Mesendoderm (in vitro differentiated cells): Measurements from ENCODE around the gene INVS.
A peak's percentile ranks its signal among the peaks of the same experiment; 100 is the strongest.
"Not testable (repeated sequence)": the region's sequence is repeated elsewhere in the genome, so short reads cannot be mapped to it uniquely, and the experiment has no call there.

Experiments used
- DNase-seq: peaks from one replicate; pipeline ENCODE4 v3.0.0; 2013
- H2AK5ac ChIP-seq: 2 replicates; pipeline ENCODE4 v1.6.1; 2013; ENCODE audit warnings: low read length, inconsistent platforms
- H2BK120ac ChIP-seq: 2 replicates; pipeline ENCODE4 v1.6.1; 2013; ENCODE audit warnings: low read depth, mild to moderate bottlenecking, low read length, moderate library complexity, mixed read lengths
- H2BK15ac ChIP-seq: replicated peaks from 2 replicates; pipeline ENCODE4 v1.6.1; 2013; ENCODE audit warnings: low read depth, mild to moderate bottlenecking, moderate library complexity
- H2BK5ac ChIP-seq: 2 replicates; pipeline ENCODE4 v1.6.1; 2013; ENCODE audit warnings: low read length, inconsistent platforms
- H3K18ac ChIP-seq: 2 replicates; pipeline ENCODE4 v1.6.1; 2013; ENCODE audit warnings: mild to moderate bottlenecking, low read length, mixed read lengths
- H3K23ac ChIP-seq: one replicate; pipeline ENCODE4 v1.6.1; 2013; ENCODE audit warnings: low read length
- H3K27ac ChIP-seq: 2 replicates; pipeline ENCODE4 v1.5.1; 2013; ENCODE audit warnings: low read depth, mild to moderate bottlenecking, inconsistent platforms, low read length, moderate library complexity
- H3K27me3 ChIP-seq: 2 replicates; pipeline ENCODE4 v1.6.1; 2013; ENCODE audit warnings: low read length, control low read depth, mild to moderate bottlenecking, inconsistent platforms; ENCODE audit not compliant: insufficient read depth, poor library complexity
- H3K36me3 ChIP-seq: 2 replicates; pipeline ENCODE4 v1.6.1; 2013; ENCODE audit warnings: low read length, inconsistent platforms; ENCODE audit not compliant: control insufficient read depth, insufficient read depth
- H3K4ac ChIP-seq: one replicate; pipeline ENCODE4 v1.6.1; 2013; ENCODE audit warnings: low read depth, mild to moderate bottlenecking, low read length, moderate library complexity
- H3K4me1 ChIP-seq: 2 replicates; pipeline ENCODE4 v1.6.1; 2013; ENCODE audit warnings: low read depth, low read length, inconsistent platforms; ENCODE audit not compliant: control insufficient read depth
- H3K4me2 ChIP-seq: 2 replicates; pipeline ENCODE4 v1.6.1; 2013; ENCODE audit warnings: low read length
- H3K4me3 ChIP-seq: 2 replicates; pipeline ENCODE4 v1.5.1; 2013; ENCODE audit warnings: mild to moderate bottlenecking, low read length
- H3K56ac ChIP-seq: one replicate; pipeline ENCODE4 v1.6.1; 2013; ENCODE audit warnings: low read length
- H3K79me1 ChIP-seq: 2 replicates; pipeline ENCODE4 v1.6.1; 2013; ENCODE audit warnings: low read length, inconsistent platforms
- H3K79me2 ChIP-seq: 2 replicates; pipeline ENCODE4 v1.6.1; 2013; ENCODE audit warnings: mild to moderate bottlenecking, low read length; ENCODE audit not compliant: control insufficient read depth, insufficient read depth
- H3K9ac ChIP-seq: 2 replicates; pipeline ENCODE4 v1.6.1; 2013; ENCODE audit warnings: low read length, inconsistent platforms
- H4K5ac ChIP-seq: one replicate; pipeline ENCODE4 v1.6.1; 2013; ENCODE audit warnings: low read length
- H4K8ac ChIP-seq: one replicate; pipeline ENCODE4 v1.6.1; 2013; ENCODE audit warnings: low read depth, mild to moderate bottlenecking, control low read depth, low read length, moderate library complexity
- WGBS: extraction: QIAGEN DNeasy Blood & Tissue Kit; methylation state at CpG from one replicate; pipeline ENCODE4 v1.1.7; 2013; ENCODE audit warnings: low lambda C conversion rate, missing lambda C conversion rate; ENCODE audit not compliant: insufficient coverage; ENCODE audit errors: extremely low coverage; 5-methylcytosine and 5-hydroxymethylcytosine counted together

The INVS gene

GRCh38 chr9:100067990-100068389 is 31.1 kb upstream of the INVS start:
- not testable (repeated sequence) for H3K4me2 ChIP-seq, H3K79me2 ChIP-seq, H3K23ac ChIP-seq, H2BK15ac ChIP-seq, H2BK120ac ChIP-seq, H3K27me3 ChIP-seq, H4K5ac ChIP-seq, H2AK5ac ChIP-seq, H3K79me1 ChIP-seq, H3K4me3 ChIP-seq, H3K4ac ChIP-seq, H2BK5ac ChIP-seq, H4K8ac ChIP-seq, H3K56ac ChIP-seq, DNase-seq, H3K4me1 ChIP-seq, H3K27ac ChIP-seq, H3K36me3 ChIP-seq, H3K18ac ChIP-seq, H3K9ac ChIP-seq
- WGBS: no CpG with 5 or more reads among the region's 30 CpGs

- H3K4me2 ChIP-seq, H2BK120ac ChIP-seq, H3K4me1 ChIP-seq, H3K23ac ChIP-seq, H3K18ac ChIP-seq, H3K9ac ChIP-seq, H4K8ac ChIP-seq, H3K79me1 ChIP-seq, H4K5ac ChIP-seq, H3K4me3 ChIP-seq, DNase-seq, H2BK5ac ChIP-seq, H3K36me3 ChIP-seq, H3K56ac ChIP-seq, H3K4ac ChIP-seq, H3K27ac ChIP-seq, H2BK15ac ChIP-seq, H2AK5ac ChIP-seq, H3K79me2 ChIP-seq, H3K27me3 ChIP-seq: not testable (repeated sequence)
- WGBS: no CpG with 5 or more reads among the region's 3 CpGs
Measured at GRCh38 chr9:100069068-100069467, 30.0 kb upstream of the INVS start.

GRCh38 chr9:100070104-100071041 is 28.7 kb upstream of the INVS start:
- WGBS: no CpG with 5 or more reads among the region's 2 CpGs
- Histone ChIP-seq H3K27me3 (no peaks in the 10 kb centered on the region), H3K4me3 (no peak overlapping the region), H4K5ac (no peak overlapping the region), H3K4ac (no peak overlapping the region), H3K56ac (no peak overlapping the region), H4K8ac (no peak overlapping the region), H3K4me2 (no peak overlapping the region), H3K79me1 (peaks cover 2% of the 10 kb centered on the region), H2AK5ac (no peak overlapping the region), H3K23ac (no peak overlapping the region), H3K27ac (no peak overlapping the region), H3K9ac (no peak overlapping the region), H3K18ac (no peak overlapping the region), H2BK5ac (no peak overlapping the region), H3K4me1 (no peaks in the 10 kb centered on the region), H2BK120ac (no peak overlapping the region), H2BK15ac (no peak overlapping the region), H3K79me2 (no peaks in the 10 kb centered on the region), H3K36me3 (no peaks in the 10 kb centered on the region)
- peak; percentile 26 for DNase-seq

- H3K79me1 ChIP-seq: peaks cover 2% of the 10 kb centered on the region
- no peak overlapping the region for H3K4me2 ChIP-seq
- H2BK15ac ChIP-seq: no peak overlapping the region
- H3K4me1 ChIP-seq: no peaks in the 10 kb centered on the region
- no peaks in the 10 kb centered on the region for H3K79me2 ChIP-seq
- H2AK5ac ChIP-seq: no peak overlapping the region
- H3K9ac ChIP-seq: no peak overlapping the region
- no peak overlapping the region for H3K4me3 ChIP-seq
- no peak overlapping the region for H3K4ac ChIP-seq
- no peak overlapping the region for H3K27ac ChIP-seq
- H2BK120ac ChIP-seq: no peak overlapping the region
- H3K18ac ChIP-seq: no peak overlapping the region
- DNase-seq: no peak
- WGBS: no CpG with 5 or more reads among the region's 2 CpGs
- no peaks in the 10 kb centered on the region for H3K27me3 ChIP-seq
- no peak overlapping the region for H3K23ac ChIP-seq
- no peak overlapping the region for H2BK5ac ChIP-seq
- no peak overlapping the region for H4K5ac ChIP-seq
- H4K8ac ChIP-seq: no peak overlapping the region
- H3K56ac ChIP-seq: no peak overlapping the region
- H3K36me3 ChIP-seq: no peaks in the 10 kb centered on the region
Measured at GRCh38 chr9:100071271-100071670, 27.8 kb upstream of the INVS start.

- Histone ChIP-seq H4K5ac (no peak overlapping the region), H2BK120ac (no peak overlapping the region), H3K79me1 (peaks cover 6% of the 10 kb centered on the region), H3K4ac (no peak overlapping the region), H2BK15ac (no peak overlapping the region), H4K8ac (no peak overlapping the region), H3K9ac (no peak overlapping the region), H3K18ac (no peak overlapping the region), H3K79me2 (no peaks in the 10 kb centered on the region), H3K27ac (no peak overlapping the region), H3K56ac (no peak overlapping the region), H3K36me3 (no peaks in the 10 kb centered on the region), H3K4me1 (no peaks in the 10 kb centered on the region), H2BK5ac (no peak overlapping the region), H3K4me3 (no peak overlapping the region), H2AK5ac (no peak overlapping the region), H3K4me2 (no peak overlapping the region), H3K27me3 (no peaks in the 10 kb centered on the region), H3K23ac (no peak overlapping the region)
- no CpG with 5 or more reads among the region's 2 CpGs for WGBS
- no peak for DNase-seq
Measured at GRCh38 chr9:100072805-100073204, 26.2 kb upstream of the INVS start.

GRCh38 chr9:100074093-100074492 is 24.9 kb upstream of the INVS start:
- Histone ChIP-seq H3K9ac (no peak overlapping the region), H2BK15ac (no peak overlapping the region), H3K4me1 (no peaks in the 10 kb centered on the region), H3K4me2 (no peak overlapping the region), H3K27ac (no peak overlapping the region), H3K23ac (no peak overlapping the region), H3K79me1 (peaks cover 7% of the 10 kb centered on the region), H2BK120ac (no peak overlapping the region), H3K56ac (no peak overlapping the region), H3K27me3 (no peaks in the 10 kb centered on the region), H2AK5ac (no peak overlapping the region), H3K18ac (no peak overlapping the region), H3K36me3 (no peaks in the 10 kb centered on the region), H4K8ac (no peak overlapping the region), H3K79me2 (no peaks in the 10 kb centered on the region), H3K4ac (no peak overlapping the region), H4K5ac (no peak overlapping the region), H3K4me3 (no peak overlapping the region), H2BK5ac (no peak overlapping the region)
- DNase-seq: no peak
- no CpG with 5 or more reads among the region's 6 CpGs for WGBS
